G401.6 (cell line): ENCODE measurements around the gene F2RL2.

ENCODE experiments used
- FAIRE-seq: peaks from 2 replicates; lab custom pipeline; 2012; peaks lifted over from hg19 to GRCh38; lab: Jason Lieb, UNC

The F2RL2 gene

GRCh38 chr5:76583163-76584047 lies 39.8 kb downstream of the F2RL2 start:
- FAIRE-seq: peak; percentile 97

- peak; percentile 11 for FAIRE-seq
These were observed 40.7 kb downstream of the F2RL2 start for GRCh38 chr5:76582230-76583162.

- FAIRE-seq: no peak
These were observed 42.2 kb downstream of the F2RL2 start for GRCh38 chr5:76580981-76581380.

GRCh38 chr5:76579166-76579937 lies 43.9 kb downstream of the F2RL2 start:
- FAIRE-seq: no peak

- no peak for FAIRE-seq
These were observed 46.2 kb downstream of the F2RL2 start for GRCh38 chr5:76576996-76577395.

GRCh38 chr5:76576450-76576849 lies 46.8 kb downstream of the F2RL2 start:
- no peak for FAIRE-seq

- peak; percentile 17 for FAIRE-seq
These were observed 51.6 kb downstream of the F2RL2 start for GRCh38 chr5:76571559-76571958.

- no peak for FAIRE-seq
These were observed 53.0 kb downstream of the F2RL2 start for GRCh38 chr5:76570153-76570552.
